Activated CD4-positive, alpha-beta T cell treated with anti-CD3 and anti-CD28 coated beads, Interleukin-2, amount 10 ng/mL, durations not matched to agents 24 days and 14 days (primary cell): ENCODE measurements around the gene RNF157. TPM values are rescaled to one million over a fixed set of nuclear protein-coding genes. Genes with fewer than 3 reads are reported as not detected.
"Not testable (repeated sequence)": the region's sequence is repeated elsewhere in the genome, so short reads cannot be mapped to it uniquely, and the experiment has no call there.

Source experiments
- DNase-seq: peaks from one replicate; pipeline ENCODE4 v3.0.0; 2022
- H3K27ac Mint-ChIP-seq: one replicate; pipeline ENCODE4 v1.8.0; 2022; ENCODE audit warnings: mild to moderate bottlenecking, mixed read lengths
- H3K27me3 Mint-ChIP-seq: one replicate; pipeline ENCODE4 v1.8.0; 2022; ENCODE audit warnings: mixed read lengths
- H3K36me3 Mint-ChIP-seq: one replicate; pipeline ENCODE4 v1.8.0; 2022; ENCODE audit warnings: low read depth, mild to moderate bottlenecking, mixed read lengths
- H3K4me1 Mint-ChIP-seq: one replicate; pipeline ENCODE4 v1.8.0; 2021; ENCODE audit warnings: mixed read lengths
- H3K4me3 Mint-ChIP-seq: one replicate; pipeline ENCODE4 v1.8.0; 2022; ENCODE audit warnings: mild to moderate bottlenecking, moderate library complexity, mixed read lengths
- H3K9me3 Mint-ChIP-seq: one replicate; pipeline ENCODE4 v1.8.0; 2021; ENCODE audit warnings: mixed read lengths
- intact Hi-C: fragments of 100-400 bp; cut with micrococcal nuclease; formaldehyde crosslinking; loops from one replicate; pipeline ENCODE4 v1.15.1; 2023
- total RNA-seq: library from RNA; stranded (reverse); gene quantifications from 2 replicates; pipeline ENCODE4 v1.2.3, GENCODE V29; 2022

RNF157 gene
- total RNA-seq, 1 donor from 2014 or later, result 35.0 TPM

GRCh38 chr17:76191896-76192295, 48.4 kb downstream of the RNF157 start:
- no peaks in the 10 kb centered on the region for H3K27me3 Mint-ChIP-seq
- H3K36me3 Mint-ChIP-seq, result peaks cover 40% of the 10 kb centered on the region
- H3K4me3 Mint-ChIP-seq, result peak overlapping the region; percentile 68
- peaks cover 68% of the 10 kb centered on the region for H3K4me1 Mint-ChIP-seq
- peak; percentile 90 for DNase-seq
- intact Hi-C loops, result loop anchor here (1.0 to 5.0 kb wide), 8 partner anchors 10 to 191 kb away; partner anchors contain the start of genes GALR2 and SRP68
- no peaks in the 10 kb centered on the region for H3K9me3 Mint-ChIP-seq
- H3K27ac Mint-ChIP-seq, result peak overlapping the region; percentile 89

- Mint-ChIP-seq H3K27ac (peak overlapping the region; percentile 91), H3K4me3 (peak overlapping the region; percentile 78), H3K36me3 (peaks cover 34% of the 10 kb centered on the region), H3K4me1 (peaks cover 69% of the 10 kb centered on the region), H3K27me3 (no peaks in the 10 kb centered on the region), H3K9me3 (no peaks in the 10 kb centered on the region)
- intact Hi-C loops, result loop anchor here (2.0 to 10.0 kb wide), 3 partner anchors 117 to 405 kb away; partner anchors contain the start of genes GALR2, SRP68 and UNK
- DNase-seq, result no peak
Measured at GRCh38 chr17:76189741-76190140, 50.6 kb downstream of the RNF157 start.

- H3K9me3 Mint-ChIP-seq, result no peaks in the 10 kb centered on the region
- DNase-seq, result no peak
- no peaks in the 10 kb centered on the region for H3K27me3 Mint-ChIP-seq
- intact Hi-C loops, result loop anchor here (10.0 kb wide), 1 partner anchor 404 kb away; the partner anchor contains the start of gene UNK
- peak overlapping the region; percentile 78 for H3K4me3 Mint-ChIP-seq
- peaks cover 35% of the 10 kb centered on the region for H3K36me3 Mint-ChIP-seq
- peaks cover 70% of the 10 kb centered on the region for H3K4me1 Mint-ChIP-seq
- H3K27ac Mint-ChIP-seq, result peak overlapping the region; percentile 91
Measured at GRCh38 chr17:76189247-76189646, 51.0 kb downstream of the RNF157 start.

- intact Hi-C loops, result loop anchor here (10.0 kb wide), 1 partner anchor 404 kb away; the partner anchor contains the start of gene UNK
- no peak for DNase-seq
- Mint-ChIP-seq H3K27me3 (no peaks in the 10 kb centered on the region), H3K27ac (peak overlapping the region; percentile 43), H3K4me3 (peak overlapping the region; percentile 46), H3K36me3 (peaks cover 32% of the 10 kb centered on the region), H3K9me3 (no peaks in the 10 kb centered on the region), H3K4me1 (peaks cover 62% of the 10 kb centered on the region)
Measured at GRCh38 chr17:76188213-76189016, 51.9 kb downstream of the RNF157 start.

- H3K36me3 Mint-ChIP-seq, result peaks cover 34% of the 10 kb centered on the region
- H3K4me3 Mint-ChIP-seq, DNase-seq, H3K27me3 Mint-ChIP-seq, H3K9me3 Mint-ChIP-seq: not testable (repeated sequence)
- peak overlapping the region; percentile 66 for H3K27ac Mint-ChIP-seq
- intact Hi-C loops, result loop anchor here (10.0 kb wide), 1 partner anchor 402 kb away; the partner anchor contains the start of gene UNK
- peaks cover 54% of the 10 kb centered on the region for H3K4me1 Mint-ChIP-seq
Measured at GRCh38 chr17:76186774-76187173, 53.5 kb downstream of the RNF157 start.

- no peak for DNase-seq
- H3K27me3 Mint-ChIP-seq, result no peaks in the 10 kb centered on the region
- no peak overlapping the region for H3K27ac Mint-ChIP-seq
- H3K36me3 Mint-ChIP-seq, result peaks cover 34% of the 10 kb centered on the region
- no peak overlapping the region for H3K4me3 Mint-ChIP-seq
- peaks cover 58% of the 10 kb centered on the region for H3K4me1 Mint-ChIP-seq
- no peaks in the 10 kb centered on the region for H3K9me3 Mint-ChIP-seq
- intact Hi-C loops, result loop anchor here (5.0 to 10.0 kb wide), 2 partner anchors 42 to 399 kb away; partner anchors contain the start of genes FOXJ1 and UNK
Measured at GRCh38 chr17:76184290-76184689, 56.0 kb downstream of the RNF157 start.

GRCh38 chr17:76182016-76182764, 58.1 kb downstream of the RNF157 start:
- intact Hi-C loops, result loop anchor here (1.0 to 10.0 kb wide), 3 partner anchors 9 to 397 kb away; partner anchors contain the start of genes FOXJ1 and UNK
- H3K4me3 Mint-ChIP-seq, result peak overlapping the region; percentile 66
- peak; percentile 98 for DNase-seq
- H3K27me3 Mint-ChIP-seq, result no peaks in the 10 kb centered on the region
- H3K4me1 Mint-ChIP-seq, result peaks cover 53% of the 10 kb centered on the region
- no peaks in the 10 kb centered on the region for H3K9me3 Mint-ChIP-seq
- H3K27ac Mint-ChIP-seq, result peak overlapping the region; percentile 92
- peaks cover 25% of the 10 kb centered on the region for H3K36me3 Mint-ChIP-seq

- peak overlapping the region; percentile 75 for H3K4me3 Mint-ChIP-seq
- H3K4me1 Mint-ChIP-seq, result peaks cover 46% of the 10 kb centered on the region
- intact Hi-C loops, result loop anchor here (2.0 to 10.0 kb wide), 3 partner anchors 37 to 395 kb away; partner anchors contain the start of genes FOXJ1 and UNK
Measured at GRCh38 chr17:76179496-76180467, 60.5 kb downstream of the RNF157 start.

GRCh38 chr17:76178124-76178523, 62.2 kb downstream of the RNF157 start:
- Mint-ChIP-seq H3K27me3 (no peaks in the 10 kb centered on the region), H3K9me3 (no peaks in the 10 kb centered on the region), H3K4me3 (no peak overlapping the region), H3K27ac (no peak overlapping the region), H3K4me1 (peaks cover 41% of the 10 kb centered on the region), H3K36me3 (peaks cover 13% of the 10 kb centered on the region)
- intact Hi-C loops, result no loop called here
- DNase-seq, result no peak

More at GRCh38 chr17:76179496-76180467, 60.5 kb downstream of the RNF157 start:
- H3K36me3 Mint-ChIP-seq, result peaks cover 19% of the 10 kb centered on the region
- H3K27me3 Mint-ChIP-seq, result no peaks in the 10 kb centered on the region
- peak overlapping the region; percentile 92 for H3K27ac Mint-ChIP-seq
- peak; percentile 88 for DNase-seq
- no peaks in the 10 kb centered on the region for H3K9me3 Mint-ChIP-seq

GRCh38 chr17:76176701-76177574, 63.4 kb downstream of the RNF157 start:
- no peaks in the 10 kb centered on the region for H3K27me3 Mint-ChIP-seq
- peaks cover 36% of the 10 kb centered on the region for H3K4me1 Mint-ChIP-seq
- no peak overlapping the region for H3K27ac Mint-ChIP-seq
- peaks cover 15% of the 10 kb centered on the region for H3K36me3 Mint-ChIP-seq
- no peak overlapping the region for H3K4me3 Mint-ChIP-seq
- DNase-seq, result no peak
- intact Hi-C loops, result no loop called here
- H3K9me3 Mint-ChIP-seq, result no peaks in the 10 kb centered on the region

- no peak for DNase-seq
- H3K4me1 Mint-ChIP-seq, result peaks cover 14% of the 10 kb centered on the region
- no peaks in the 10 kb centered on the region for H3K27me3 Mint-ChIP-seq
- H3K36me3 Mint-ChIP-seq, result peaks cover 23% of the 10 kb centered on the region
- no peaks in the 10 kb centered on the region for H3K9me3 Mint-ChIP-seq
- intact Hi-C loops, result no loop called here
- no peak overlapping the region for H3K4me3 Mint-ChIP-seq
- no peak overlapping the region for H3K27ac Mint-ChIP-seq
Measured at GRCh38 chr17:76174037-76174436, 66.3 kb downstream of the RNF157 start.

- DNase-seq, result no peak
- H3K4me3 Mint-ChIP-seq, result no peak overlapping the region
- peaks cover 27% of the 10 kb centered on the region for H3K36me3 Mint-ChIP-seq
- H3K9me3 Mint-ChIP-seq, result no peaks in the 10 kb centered on the region
- intact Hi-C loops, result no loop called here
- no peak overlapping the region for H3K27ac Mint-ChIP-seq
- no peaks in the 10 kb centered on the region for H3K27me3 Mint-ChIP-seq
- peaks cover 9% of the 10 kb centered on the region for H3K4me1 Mint-ChIP-seq
Measured at GRCh38 chr17:76173474-76173873, 66.8 kb downstream of the RNF157 start.
